Ovary (tissue), 9 donors: ENCODE measurements around the gene NUDT1. TPM values are rescaled to one million over a fixed set of nuclear protein-coding genes. Genes with fewer than 3 reads are reported as not detected.

ENCODE experiments used
- DNase-seq, 5 donors: peaks; one replicate each; pipeline ENCODE4 v3.0.0-alpha.2; 2019 to 2020
- H3K27ac ChIP-seq, 2 donors: fragments of 200-600 bp; one replicate each; pipeline versions ENCODE4 v1.5.1 to v1.8.0; 2019 to 2022
- H3K27me3 ChIP-seq: fragments of 200-600 bp; one replicate; pipeline ENCODE4 v1.8.0; 2022
- H3K36me3 ChIP-seq: fragments of 200-600 bp; sonication (generic); one replicate; pipeline ENCODE4 v1.5.1; 2019
- H3K4me1 ChIP-seq: one replicate; pipeline ENCODE4 v1.8.1; 2013; ENCODE audit warnings: mild to moderate bottlenecking, moderate library complexity; ENCODE audit not compliant: insufficient read depth
- H3K4me3 ChIP-seq: fragments of 200-600 bp; sonication (generic); one replicate; pipeline ENCODE4 v1.5.1; 2017
- H3K9me3 ChIP-seq, 2 donors: fragments of 200-600 bp in 1 of 2; sonication (generic) in 1 of 2; one replicate each; pipeline versions ENCODE4 v1.5.1 to v1.8.1; 2013 to 2019; ENCODE audit warnings: mild to moderate bottlenecking in 1 of 2, moderate library complexity in 1 of 2
- CTCF ChIP-seq, 3 donors: fragments of 450-650 bp in 2 of 3; fragments of 200-600 bp in 1 of 3; IDR thresholded peaks; one replicate each; pipeline versions ENCODE4 v1.5.1 to v1.8.0; 2016 to 2022; ENCODE audit warnings: antibody characterized with exemption in 3 of 3, mild to moderate bottlenecking in 1 of 3
- EP300 ChIP-seq: sonication (generic); formaldehyde crosslinking; IDR thresholded peaks from one replicate; pipeline ENCODE4 v1.6.1; 2017; ENCODE audit warnings: antibody characterized with exemption
- POLR2A ChIP-seq: fragments of 450-650 bp; IDR thresholded peaks from one replicate; pipeline ENCODE4 v1.6.1; 2017; ENCODE audit warnings: antibody characterized with exemption, mild to moderate bottlenecking, moderate library complexity
- WGBS, 3 donors: extraction: QIAGEN DNeasy Blood & Tissue Kit in 1 of 3; methylation state at CpG; one replicate each; pipeline versions ENCODE4 v1.1.5 to v1.1.7; 2013 to 2017; 5-methylcytosine and 5-hydroxymethylcytosine counted together
- intact Hi-C, 4 donors: fragments of 100-400 bp; cut with DNase I; formaldehyde crosslinking; loops; one replicate each; pipeline versions ENCODE4 v1.11.0 to v1.15.1; 2022 to 2023
- polyA plus RNA-seq, 2 donors: library from polyadenylated mRNA; stranded (reverse); fragments of 200-250 nt in 1 of 2; fragments of 350-450 nt in 1 of 2; fragmentation: Illumina TruSeq in 1 of 2; extraction: RNeasy Lipid Tissue Mini Kit (QIAGEN cat#74804) in 1 of 2; gene quantifications; one replicate each; pipeline ENCODE4 v1.2.3, GENCODE V29; 2013 to 2014
- total RNA-seq, 7 donors: library from RNA; depleted of rRNA in 2 of 7; stranded (reverse); fragments of >200 nt in 2 of 7; fragmentation: NEBNext Ultra II Directional in 3 of 7; extraction: Animal tissue kit (Norgen Biotek cat#: 25700) in 3 of 7; gene quantifications; one replicate each; pipeline versions ENCODE4 v1.1.0 to v1.2.4, GENCODE V29; 2016 to 2023
- donor health status: DM: no; HTN: no; CAD: no; lungs with moderate emphysema.
- donor health status: DM: no; HTN: no; CAD: no.
- donor health status: Bipolar disorder and iron deficiency.
- donor health status: DM: yes; HTN: yes; CAD: no.
- donor health status: DM: no; HTN: no; CAD: no.
- donor health status: DM: yes; HTN: yes; CAD: no.

NUDT1 gene
- total and polyA plus RNA-seq, 9 donors, result 2.3 to 15.6 (median 9.1) TPM

GRCh38 chr7:2195400-2196246 is 46.4 kb upstream of the NUDT1 start:
- H3K27me3 ChIP-seq, result no peaks in the 10 kb centered on the region
- no peak for TF ChIP-seq CTCF (IDR thresholded peaks at IDR 0.05)
- TF ChIP-seq EP300, result no peak
- TF ChIP-seq POLR2A, result no peak
- 88 to 90% (median 88%) methylated on average over 13 of the region's 13 CpGs for WGBS, 3 donors
- H3K4me3 ChIP-seq, result no peak overlapping the region
- H3K36me3 ChIP-seq, result no peaks in the 10 kb centered on the region
- no peaks in the 10 kb centered on the region for H3K9me3 ChIP-seq
- no peaks in the 10 kb centered on the region for H3K4me1 ChIP-seq
- DNase-seq, result no peak
- no peak overlapping the region for H3K27ac ChIP-seq
- intact Hi-C loops, result no loop called here

- no peak for TF ChIP-seq EP300
- TF ChIP-seq CTCF (IDR thresholded peaks at IDR 0.05), result no peak
- no peak for TF ChIP-seq POLR2A
- 90 to 91% (median 91%) methylated on average over 32 of the region's 32 CpGs for WGBS, 3 donors
- H3K9me3 ChIP-seq, result no peaks in the 10 kb centered on the region
- no peak overlapping the region for H3K4me3 ChIP-seq
- no peaks in the 10 kb centered on the region for H3K36me3 ChIP-seq
- no peak overlapping the region for H3K27ac ChIP-seq
- intact Hi-C loops, result no loop called here
- no peaks in the 10 kb centered on the region for H3K27me3 ChIP-seq
- DNase-seq, result peak in 1 of 5 donors; percentile 12
- peaks cover under 1% of the 10 kb centered on the region for H3K4me1 ChIP-seq
These were observed 45.3 kb upstream of the NUDT1 start for GRCh38 chr7:2196381-2197378.

GRCh38 chr7:2197436-2198155 is 44.4 kb upstream of the NUDT1 start:
- Histone ChIP-seq H3K4me1 (peaks cover 7% of the 10 kb centered on the region), H3K9me3 (no peaks in the 10 kb centered on the region), H3K27me3 (no peaks in the 10 kb centered on the region), H3K27ac (no peak overlapping the region), H3K36me3 (no peaks in the 10 kb centered on the region), H3K4me3 (no peak overlapping the region)
- no peak for TF ChIP-seq CTCF (IDR thresholded peaks at IDR 0.05)
- TF ChIP-seq EP300, result no peak
- no peak for TF ChIP-seq POLR2A
- DNase-seq, result no peak
- 80 to 86% (median 85%) methylated on average over 21 of the region's 21 CpGs for WGBS, 3 donors
- intact Hi-C loops, result no loop called here

GRCh38 chr7:2198206-2198605 is 43.8 kb upstream of the NUDT1 start:
- H3K27ac ChIP-seq, result no peak overlapping the region
- H3K36me3 ChIP-seq, result no peaks in the 10 kb centered on the region
- 93% methylated on average over 15 of the region's 15 CpGs for WGBS, 3 donors
- H3K4me3 ChIP-seq, result no peak overlapping the region
- no peak for DNase-seq
- intact Hi-C loops, result no loop called here
- no peaks in the 10 kb centered on the region for H3K9me3 ChIP-seq
- no peaks in the 10 kb centered on the region for H3K27me3 ChIP-seq
- H3K4me1 ChIP-seq, result peaks cover 10% of the 10 kb centered on the region
- TF ChIP-seq POLR2A (no peak), EP300 (no peak), CTCF (IDR thresholded peaks at IDR 0.05) (no peak)
